Brain pericyte (primary cell): ENCODE results near the gene RPRD2.

Experiments
- DNase-seq: peaks from one replicate; pipeline ENCODE4 v3.0.0-alpha.2; 2012; ENCODE audit warnings: low read depth, low spot score

Gene RPRD2

DNA sequence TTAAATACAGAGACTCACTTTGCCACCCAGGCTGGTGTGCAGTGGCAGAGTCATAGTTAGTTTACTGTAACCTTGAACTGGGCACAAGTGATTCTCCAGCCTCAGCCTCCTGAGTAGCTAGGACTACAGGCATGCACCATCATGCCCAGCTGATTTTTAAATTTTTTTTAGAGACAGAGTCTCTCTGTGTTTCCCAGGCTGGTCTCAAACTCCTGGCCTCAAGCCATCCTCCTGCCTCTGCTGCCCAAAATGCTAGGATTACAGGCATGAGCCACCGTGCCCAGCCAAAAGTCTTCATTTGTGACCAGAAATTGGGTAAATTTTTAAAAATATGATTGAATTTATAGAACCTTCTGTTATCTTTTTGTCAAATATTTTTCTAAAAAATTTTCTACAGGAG lies 105.3 kb downstream of the RPRD2 start:
- no peak for DNase-seq

DNA sequence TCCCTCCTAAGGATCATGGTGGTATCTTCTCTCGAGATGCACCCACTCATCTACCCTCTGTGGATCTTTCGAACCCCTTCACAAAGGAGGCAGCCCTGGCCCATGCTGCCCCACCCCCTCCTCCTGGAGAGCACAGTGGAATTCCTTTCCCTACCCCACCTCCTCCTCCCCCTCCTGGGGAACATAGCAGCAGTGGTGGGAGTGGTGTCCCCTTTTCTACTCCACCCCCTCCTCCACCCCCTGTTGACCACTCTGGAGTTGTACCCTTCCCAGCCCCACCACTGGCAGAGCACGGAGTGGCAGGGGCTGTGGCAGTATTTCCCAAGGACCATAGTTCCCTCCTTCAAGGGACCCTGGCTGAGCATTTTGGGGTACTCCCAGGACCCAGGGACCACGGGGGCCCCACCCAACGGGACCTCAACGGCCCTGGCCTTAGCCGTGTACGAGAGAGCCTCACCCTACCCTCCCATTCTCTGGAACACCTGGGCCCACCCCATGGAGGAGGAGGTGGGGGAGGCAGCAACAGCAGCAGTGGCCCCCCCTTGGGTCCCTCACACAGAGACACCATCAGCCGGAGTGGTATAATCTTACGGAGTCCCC lies 108.8 kb downstream of the RPRD2 start:
- DNase-seq: no peak

DNA sequence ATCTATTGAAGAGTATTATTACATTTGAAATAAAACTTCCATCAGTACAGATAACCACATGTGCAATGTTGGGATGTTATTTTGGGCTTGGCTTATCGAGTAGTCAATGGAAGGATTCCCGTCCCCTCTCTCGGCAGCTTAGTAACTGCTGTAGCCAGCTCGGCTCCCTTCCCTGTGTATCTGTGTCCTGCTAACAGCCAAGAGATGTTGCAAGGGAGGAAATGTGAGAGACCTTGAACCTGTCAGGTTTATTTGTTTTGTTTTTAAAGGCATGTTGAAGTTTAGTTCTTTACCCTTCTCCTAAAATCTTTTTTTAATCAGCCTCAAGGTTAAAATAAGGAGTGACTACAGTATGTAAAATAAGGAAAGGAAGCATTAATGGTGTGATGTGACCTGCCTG lies 109.7 kb downstream of the RPRD2 start:
- DNase-seq: no peak

DNA sequence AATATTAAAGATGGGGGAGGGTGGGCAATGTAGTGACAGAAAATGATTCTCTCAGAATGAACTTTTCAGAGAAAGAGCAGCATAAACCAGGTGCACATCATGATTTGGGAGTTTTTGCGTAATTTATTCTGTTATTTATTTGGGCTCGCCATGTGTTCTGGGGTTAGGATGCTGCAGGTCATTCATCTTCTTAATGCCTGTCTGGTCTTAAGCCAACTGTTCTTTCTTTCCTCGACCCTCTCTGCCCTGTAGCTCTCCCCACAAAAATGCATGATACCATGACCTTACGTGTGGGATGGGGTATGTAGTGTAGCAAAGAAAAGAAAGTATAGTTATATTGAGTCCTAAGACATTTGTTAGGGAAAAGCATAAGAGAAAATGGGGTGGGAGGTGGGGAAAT lies 110.9 kb downstream of the RPRD2 start:
- DNase-seq: no peak

DNA sequence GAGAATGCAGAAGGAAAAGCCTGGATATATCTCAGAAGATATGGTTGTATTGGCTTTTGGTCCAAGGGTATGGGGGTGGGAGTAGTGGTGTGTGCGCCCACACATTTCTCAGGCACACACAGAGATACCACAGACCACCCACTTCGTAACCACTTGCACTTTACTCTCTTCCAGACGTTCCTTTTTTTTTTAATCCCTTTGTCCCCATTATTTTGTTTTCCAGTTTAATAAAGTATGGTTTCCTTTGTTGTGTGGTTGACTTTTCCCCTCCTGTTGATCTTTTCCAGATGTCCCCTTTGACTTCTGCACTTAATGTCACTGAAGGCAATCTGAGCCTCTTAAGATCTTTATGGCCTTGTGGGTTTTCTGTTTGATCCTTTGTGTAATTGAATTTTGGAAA lies 112.8 kb downstream of the RPRD2 start:
- no peak for DNase-seq

DNA sequence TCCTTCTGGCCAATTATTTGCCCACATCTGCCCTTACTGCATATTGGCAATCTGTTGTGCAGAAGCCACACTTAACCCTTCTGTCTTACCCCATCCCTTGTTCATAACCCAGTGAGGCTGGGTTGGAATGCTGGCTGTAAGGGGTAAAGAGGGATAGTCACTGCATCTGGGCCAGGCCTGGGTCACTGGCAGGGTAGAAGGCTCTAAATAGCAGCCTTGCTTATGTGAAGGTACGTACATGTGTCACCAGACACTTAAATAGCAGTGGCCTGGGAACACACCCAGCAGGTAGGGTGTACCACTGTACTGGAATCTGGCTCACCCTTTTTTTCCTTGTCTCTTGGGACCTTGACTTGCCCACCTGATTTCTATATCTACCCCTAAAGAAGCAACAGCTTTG lies 113.4 kb downstream of the RPRD2 start:
- no peak for DNase-seq

DNA sequence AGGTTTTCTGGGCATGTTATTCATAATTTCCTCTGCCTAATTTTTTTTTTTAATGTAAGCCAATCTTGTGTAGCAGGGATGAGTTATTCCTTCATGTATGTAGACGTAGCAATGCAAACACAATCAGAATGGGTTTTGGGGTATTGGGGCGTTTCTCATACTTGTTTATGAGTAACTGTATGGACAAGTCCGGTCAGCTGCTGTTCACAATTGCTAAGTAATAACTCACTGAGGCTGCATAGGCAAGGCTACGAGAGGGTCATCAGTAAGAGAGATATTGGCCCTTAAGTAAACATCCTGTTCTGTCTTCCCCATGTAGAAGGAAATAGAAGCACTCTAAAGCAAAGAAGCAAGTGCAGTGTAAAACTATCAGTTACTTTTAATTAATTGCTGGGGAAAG lies 113.8 kb downstream of the RPRD2 start:
- DNase-seq: no peak

DNA sequence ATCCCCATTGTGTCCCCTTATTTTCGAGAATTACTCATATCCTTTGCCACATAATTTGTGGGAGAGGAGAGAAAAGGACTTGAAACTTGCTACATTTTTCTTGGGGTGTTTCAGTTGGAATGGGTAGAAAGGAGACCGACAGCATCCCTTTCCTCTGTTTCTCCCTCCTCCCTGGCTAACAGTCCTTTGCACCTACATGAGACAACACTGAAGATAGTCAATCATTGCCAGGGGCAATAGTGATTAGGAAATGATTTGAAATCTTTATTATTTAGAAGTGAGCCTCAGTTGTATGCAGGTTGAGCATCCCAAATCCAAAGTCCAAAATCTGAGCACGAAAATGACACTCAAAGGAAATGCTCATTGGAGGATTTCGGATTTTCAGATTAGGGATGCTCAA lies 115.4 kb downstream of the RPRD2 start:
- no peak for DNase-seq

DNA sequence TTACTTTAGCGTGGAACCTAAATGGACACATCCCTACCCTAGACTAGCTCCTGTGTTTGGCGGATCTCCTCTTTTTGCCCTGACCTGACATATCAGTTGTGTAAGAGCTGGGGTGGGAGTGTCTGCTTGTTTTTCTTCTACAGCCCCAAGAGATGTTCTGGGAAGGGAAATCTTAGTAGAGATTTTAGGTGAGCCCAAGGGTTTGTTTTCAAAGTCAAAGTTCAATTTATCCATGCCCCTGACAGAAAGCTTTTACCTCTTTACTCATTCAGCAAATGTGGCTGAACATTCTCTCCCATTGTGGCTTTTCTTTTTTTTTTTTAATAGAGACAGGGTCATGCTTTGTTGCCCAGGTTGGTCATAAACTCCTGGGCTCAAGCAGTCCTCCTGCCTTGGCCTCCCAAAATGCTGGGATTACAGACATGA lies 116.0 kb downstream of the RPRD2 start:
- DNase-seq: no peak

DNA sequence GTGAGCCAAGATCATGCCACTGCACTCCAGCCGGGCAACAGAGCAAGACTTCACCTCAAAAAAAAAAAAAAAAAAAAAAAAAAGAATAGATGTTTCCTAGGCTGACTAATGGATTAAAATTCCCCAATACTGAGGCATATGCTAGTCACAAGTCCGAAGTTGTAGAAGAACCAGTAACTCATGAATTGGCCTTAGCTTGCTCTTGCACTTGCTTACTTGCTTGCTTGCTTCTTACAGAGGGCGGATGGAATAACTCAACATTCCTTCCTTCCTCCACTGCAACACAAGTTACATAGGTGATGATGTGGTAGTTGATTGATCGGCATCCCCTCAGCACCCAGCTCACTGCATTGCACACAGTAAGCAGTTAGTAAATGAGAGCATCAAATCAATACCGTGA lies 120.5 kb downstream of the RPRD2 start:
- no peak for DNase-seq

DNA sequence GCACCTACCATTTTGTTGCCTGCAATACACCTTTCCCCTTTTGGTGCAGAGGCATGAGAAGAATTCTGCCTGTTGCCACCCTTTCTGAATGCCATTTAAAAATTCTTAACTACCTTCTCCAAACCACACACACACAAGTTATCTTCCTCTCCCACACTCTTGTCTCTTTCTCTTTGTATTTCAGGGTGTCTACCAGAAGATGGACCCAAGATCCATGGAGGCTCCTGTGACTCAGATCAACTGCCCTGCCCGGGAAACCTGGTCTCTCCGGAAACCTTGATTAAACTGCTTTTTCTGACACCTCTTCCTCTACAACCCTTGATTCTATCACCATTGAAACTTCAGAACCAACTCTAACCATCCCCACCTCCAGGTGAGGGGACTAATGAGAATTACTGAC lies 120.9 kb downstream of the RPRD2 start:
- DNase-seq: no peak

DNA sequence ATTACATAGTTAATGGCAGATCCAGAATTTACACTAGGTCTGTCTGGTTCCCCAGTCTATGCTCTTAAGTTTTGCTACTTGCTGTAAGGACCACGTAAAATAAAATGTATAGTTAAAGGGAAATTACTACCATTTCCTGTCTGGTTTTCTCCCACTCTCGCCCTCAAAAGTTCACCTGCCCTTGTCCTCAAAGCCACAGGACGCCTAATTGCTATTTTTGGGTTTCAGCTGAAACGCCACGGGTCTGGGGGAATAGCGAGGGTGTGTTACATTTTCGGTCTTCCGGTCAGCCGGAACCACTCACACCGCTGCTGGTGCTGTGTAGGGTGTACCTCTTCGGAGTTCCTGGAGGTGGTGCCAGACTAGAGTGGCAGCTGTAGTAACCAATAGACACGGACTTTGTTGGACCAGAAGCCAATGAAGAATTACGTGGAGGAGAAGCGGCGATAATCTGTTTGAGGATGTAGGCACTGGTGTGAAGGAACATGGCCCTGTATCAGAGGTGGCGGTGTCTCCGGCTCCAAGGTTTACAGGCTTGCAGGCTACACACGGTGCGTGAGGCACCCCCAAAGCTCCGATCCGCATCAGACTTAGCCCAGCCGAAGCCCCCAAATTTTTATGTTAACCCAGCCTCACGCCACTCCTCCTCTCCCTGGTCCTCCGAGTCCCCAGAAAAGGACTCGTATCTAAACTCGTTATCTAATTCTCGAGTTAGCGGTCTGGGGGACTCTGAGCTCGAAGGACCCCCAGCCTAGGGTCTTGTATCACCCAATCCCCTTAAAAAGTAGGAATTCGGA lies 123.2 kb downstream of the RPRD2 start, which contains the start of gene TARS2:
Gene TARS2, plus strand, starts transcription at position 454 of the 797 bp plus-strand sequence. Its CDS starts 32 bp downstream, at position 486.
- peak; percentile 90 for DNase-seq

DNA sequence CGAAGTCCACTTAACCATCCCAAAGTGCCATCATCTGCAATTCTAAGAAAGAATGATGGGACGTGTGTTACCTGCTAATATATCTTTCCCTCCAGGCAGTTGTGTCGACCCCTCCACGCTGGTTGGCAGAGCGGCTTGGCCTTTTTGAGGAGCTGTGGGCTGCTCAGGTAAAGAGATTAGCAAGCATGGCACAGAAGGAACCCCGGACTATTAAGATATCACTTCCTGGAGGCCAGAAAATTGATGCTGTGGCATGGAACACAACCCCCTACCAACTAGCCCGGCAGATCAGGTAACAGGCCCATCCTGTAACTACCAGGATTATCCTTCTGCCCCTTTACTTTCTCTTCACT lies 123.8 kb downstream of the RPRD2 start:
- no peak for DNase-seq

DNA sequence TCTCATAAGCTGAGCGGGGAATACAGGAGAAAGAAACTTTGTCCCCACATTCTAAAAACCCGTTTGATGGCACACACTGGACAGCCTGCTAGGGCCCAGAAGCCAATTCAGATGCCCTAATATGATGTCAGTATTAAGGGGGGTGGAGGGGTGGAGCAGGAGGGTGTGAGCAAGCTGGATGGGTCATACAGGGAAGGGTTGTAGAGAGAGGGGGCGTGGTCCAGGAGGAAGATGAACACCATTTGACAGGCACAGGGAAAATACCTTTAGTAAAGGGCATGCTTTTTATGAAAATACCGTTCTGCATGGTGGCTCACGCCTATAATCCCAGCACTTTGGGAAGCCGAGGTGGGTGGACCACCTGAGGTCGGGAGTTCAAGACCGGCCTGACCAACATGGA lies 129.2 kb downstream of the RPRD2 start:
- no peak for DNase-seq

DNA sequence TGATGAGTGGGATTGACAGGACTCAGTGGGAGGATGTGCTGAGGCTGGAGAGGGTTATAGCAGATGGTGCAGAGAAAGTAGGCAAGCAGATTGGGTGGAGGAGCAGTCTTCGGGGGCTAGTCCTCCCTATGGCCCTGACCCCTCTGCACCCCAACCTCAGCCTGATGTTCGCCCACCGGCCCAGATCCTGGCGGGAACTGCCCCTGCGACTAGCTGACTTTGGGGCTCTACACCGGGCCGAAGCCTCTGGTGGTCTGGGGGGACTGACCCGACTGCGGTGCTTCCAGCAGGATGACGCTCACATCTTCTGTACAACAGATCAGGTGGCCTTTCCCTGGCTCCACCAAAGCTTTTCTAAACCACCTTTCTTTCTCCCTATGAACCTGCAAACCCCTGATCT lies 134.4 kb downstream of the RPRD2 start:
- DNase-seq: no peak

DNA sequence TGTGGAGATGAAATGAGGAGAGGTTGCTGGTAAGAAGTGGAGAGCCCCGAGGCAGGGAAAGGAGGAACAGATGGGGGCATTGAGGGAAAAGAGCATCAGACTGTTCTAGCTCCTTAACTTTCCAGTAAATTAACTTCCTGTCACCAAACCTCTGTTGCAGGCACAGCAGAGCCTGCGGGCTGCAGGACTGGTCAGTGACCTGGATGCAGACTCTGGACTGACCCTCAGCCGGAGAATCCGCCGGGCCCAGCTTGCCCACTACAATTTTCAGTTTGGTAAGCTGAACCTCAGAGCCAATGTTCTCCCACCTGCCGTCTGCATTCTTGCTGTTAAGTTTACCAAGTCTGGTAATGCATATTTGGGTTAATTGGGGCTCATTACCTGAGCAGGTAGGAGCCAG lies 141.5 kb downstream of the RPRD2 start:
- no peak for DNase-seq

DNA sequence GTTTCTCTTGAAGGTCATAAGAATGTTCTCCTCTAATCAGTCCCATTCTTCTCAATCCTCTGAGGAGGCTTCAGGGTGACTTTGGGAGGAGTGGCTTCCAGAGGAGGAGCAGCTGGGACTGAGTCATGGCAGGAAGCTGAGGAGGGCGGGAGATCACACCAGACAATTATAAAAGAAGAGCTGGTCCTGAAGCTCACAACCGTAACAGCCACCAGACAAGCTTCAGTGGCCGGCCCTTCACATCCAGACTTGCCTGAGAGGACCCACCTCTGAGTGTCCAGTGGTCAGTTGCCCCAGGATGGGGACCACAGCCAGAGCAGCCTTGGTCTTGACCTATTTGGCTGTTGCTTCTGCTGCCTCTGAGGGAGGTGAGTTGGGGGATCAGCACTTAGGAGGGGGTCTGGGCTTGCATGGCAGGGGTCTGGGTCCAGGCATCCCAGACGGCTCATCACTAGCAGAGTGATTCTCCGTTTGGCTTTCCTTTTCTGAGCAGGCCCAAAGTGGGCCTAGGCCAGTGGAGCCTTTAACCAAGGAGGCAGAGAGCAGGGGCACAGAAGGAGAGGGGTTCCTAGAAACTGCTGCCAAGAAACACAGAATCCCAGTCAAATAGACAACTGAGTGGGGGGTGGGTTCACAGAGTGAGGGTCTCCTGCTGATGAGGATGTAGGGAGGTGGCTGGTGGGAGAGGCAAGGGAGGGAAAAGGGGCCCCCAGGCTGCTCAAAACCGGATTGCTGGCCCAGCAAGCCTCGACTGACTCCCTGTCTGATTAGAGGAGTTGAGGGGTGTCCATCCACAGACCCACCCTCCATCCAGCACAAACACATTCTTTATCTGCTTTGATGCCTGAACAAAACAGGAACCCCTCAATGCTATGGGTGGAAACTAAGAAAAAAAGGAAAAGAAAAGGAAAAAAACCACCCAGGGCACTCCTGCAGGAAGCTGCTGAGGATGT lies 144.2 kb downstream of the RPRD2 start, which contains the start of gene ECM1:
Gene ECM1, plus strand, starts transcription at position 198 of the 953 bp plus-strand sequence. Its CDS starts 101 bp downstream, at position 299.
- DNase-seq: no peak

DNA sequence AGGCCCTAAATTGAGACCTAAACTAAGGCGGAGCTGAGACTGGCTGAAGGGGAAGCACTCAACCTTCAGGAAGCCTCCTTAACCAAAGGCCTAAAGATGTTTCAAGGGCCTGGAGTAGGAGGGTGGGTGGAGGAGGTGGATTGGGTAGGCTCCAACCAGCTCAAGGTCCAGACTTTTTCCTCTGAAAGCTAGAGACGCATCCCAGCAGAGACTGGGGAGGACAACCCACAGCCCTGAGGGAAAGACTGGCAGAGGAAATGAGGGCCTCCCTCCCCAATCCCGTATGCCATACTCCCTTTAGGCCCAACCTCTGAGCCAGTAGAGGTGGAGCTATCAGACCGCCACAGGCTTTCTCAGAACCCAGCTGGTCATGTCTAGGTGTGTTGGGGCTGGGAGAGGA lies 145.0 kb downstream of the RPRD2 start:
- no peak for DNase-seq

DNA sequence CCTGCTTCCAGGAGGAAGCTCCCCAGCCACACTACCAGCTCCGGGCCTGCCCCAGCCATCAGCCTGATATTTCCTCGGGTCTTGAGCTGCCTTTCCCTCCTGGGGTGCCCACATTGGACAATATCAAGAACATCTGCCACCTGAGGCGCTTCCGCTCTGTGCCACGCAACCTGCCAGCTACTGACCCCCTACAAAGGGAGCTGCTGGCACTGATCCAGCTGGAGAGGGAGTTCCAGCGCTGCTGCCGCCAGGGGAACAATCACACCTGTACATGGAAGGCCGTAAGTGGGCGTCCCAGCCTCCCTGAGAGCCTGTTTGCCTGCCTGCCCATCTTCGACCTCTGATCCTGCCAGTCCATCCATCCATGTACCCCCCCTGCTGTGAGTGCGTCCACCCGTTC lies 147.6 kb downstream of the RPRD2 start:
- DNase-seq: no peak

DNA sequence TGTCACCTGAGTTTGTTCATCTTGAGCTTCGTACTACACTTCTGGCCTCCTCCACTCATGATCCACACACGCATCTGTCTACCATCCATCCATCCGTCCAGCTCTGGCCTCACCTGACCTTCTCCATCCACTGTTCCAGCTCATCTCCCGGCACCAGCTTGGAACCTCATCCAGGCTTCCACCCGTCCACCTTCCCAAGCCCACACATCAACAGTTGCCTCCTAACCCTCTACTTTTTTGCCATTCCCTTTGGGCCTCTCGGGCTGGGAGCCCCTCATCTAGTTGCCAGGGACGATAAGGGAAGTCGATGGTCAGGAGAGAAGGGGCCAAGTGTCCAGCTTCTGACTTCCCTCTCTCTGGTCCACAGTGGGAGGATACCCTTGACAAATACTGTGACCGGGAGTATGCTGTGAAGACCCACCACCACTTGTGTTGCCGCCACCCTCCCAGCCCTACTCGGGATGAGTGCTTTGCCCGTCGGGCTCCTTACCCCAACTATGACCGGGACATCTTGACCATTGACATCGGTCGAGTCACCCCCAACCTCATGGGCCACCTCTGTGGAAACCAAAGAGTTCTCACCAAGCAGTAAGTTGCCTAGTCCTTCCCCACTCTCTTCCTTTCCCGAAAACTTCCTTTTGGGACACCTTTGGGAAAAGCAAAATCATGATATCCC lies 148.2 kb downstream of the RPRD2 start:
- DNase-seq: no peak

DNA sequence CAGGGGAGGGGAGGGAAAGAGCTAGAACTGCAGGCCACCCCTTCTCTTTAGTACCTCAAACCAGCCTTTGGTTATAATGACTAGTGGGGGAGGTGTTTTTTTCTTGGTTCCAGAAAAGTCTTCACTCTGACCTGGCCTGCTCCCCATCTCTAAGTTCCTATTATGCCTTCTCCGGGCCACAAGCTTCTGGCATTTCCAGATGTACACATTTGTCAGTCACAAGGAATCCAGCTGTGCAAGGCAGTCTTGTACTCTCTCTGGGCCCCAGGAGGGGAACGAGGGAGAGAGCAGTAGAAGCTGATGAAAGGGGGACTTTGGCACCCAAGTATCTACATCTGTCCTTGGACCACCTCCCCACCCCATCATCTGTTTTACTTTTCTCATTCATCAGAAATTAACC lies 148.9 kb downstream of the RPRD2 start:
- no peak for DNase-seq

DNA sequence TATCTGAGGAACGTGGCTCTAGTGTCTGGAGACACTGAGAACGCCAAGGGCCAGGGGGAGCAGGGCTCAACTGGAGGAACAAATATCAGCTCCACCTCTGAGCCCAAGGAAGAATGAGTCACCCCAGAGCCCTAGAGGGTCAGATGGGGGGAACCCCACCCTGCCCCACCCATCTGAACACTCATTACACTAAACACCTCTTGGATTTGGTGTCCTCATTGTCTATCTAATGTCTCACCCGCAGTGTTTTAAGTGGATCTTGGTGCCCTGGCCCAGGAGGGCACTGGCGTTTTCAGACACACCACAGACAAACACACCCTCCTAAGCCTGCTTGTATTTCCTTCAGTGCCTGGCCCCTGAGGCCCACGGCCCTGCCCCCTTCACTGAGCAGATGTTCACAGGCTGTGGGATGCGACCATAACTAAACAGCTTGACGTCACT lies 149.4 kb downstream of the RPRD2 start:
- no peak for DNase-seq
